ENCODE data around the gene RIC1. TPM values are rescaled to one million over a fixed set of nuclear protein-coding genes. Genes with fewer than 3 reads are reported as not detected.

The RIC1 gene
- total and polyA plus RNA-seq, 2 of the 13 experiments (the other 11 are each of a cell fraction or from before 2014, with no cell fraction given), result 18.2 to 19.0 TPM

- no peak for TF ChIP-seq MYPOP (CRISPR knock-in tag; IDR thresholded peaks at IDR 0.05)
- TF ChIP-seq SMARCE1 (IDR thresholded peaks at IDR 0.05; ENCODE audit: borderline replicate concordance), result no peak
- no peak for TF ChIP-seq PAXIP1 (CRISPR knock-in tag; conservative IDR thresholded peaks at IDR 0.05)
- TF ChIP-seq RBM39 (IDR thresholded peaks at IDR 0.05; ENCODE audit: low read depth, low read length, poor library complexity, severe bottlenecking), result no peak
- TF ChIP-seq BRF2 (CRISPR knock-in tag; IDR thresholded peaks at IDR 0.05), result no peak
- no peak for TF ChIP-seq THAP11 (CRISPR knock-in tag; IDR thresholded peaks at IDR 0.05)
- TF ChIP-seq PBX3 (CRISPR knock-in tag; IDR thresholded peaks at IDR 0.05; ENCODE audit: borderline replicate concordance), result no peak
- TF ChIP-seq HMGA1 (CRISPR knock-in tag; conservative IDR thresholded peaks at IDR 0.05), result no peak
These were observed 190.3 kb downstream of the RIC1 start (continued) for GRCh38 chr9:5819174-5819573.
